NK-92 (cell line): ENCODE data around the gene CYP4F22.
"Not testable (repeated sequence)": the region's sequence is repeated elsewhere in the genome, so short reads cannot be mapped to it uniquely, and the experiment has no call there.

ENCODE experiments used
- DNase-seq: peaks from one replicate; lab custom pipeline; 2025; ENCODE audit not compliant: unreplicated experiment; lab: John Stamatoyannopoulos, UW

The CYP4F22 gene

DNA sequence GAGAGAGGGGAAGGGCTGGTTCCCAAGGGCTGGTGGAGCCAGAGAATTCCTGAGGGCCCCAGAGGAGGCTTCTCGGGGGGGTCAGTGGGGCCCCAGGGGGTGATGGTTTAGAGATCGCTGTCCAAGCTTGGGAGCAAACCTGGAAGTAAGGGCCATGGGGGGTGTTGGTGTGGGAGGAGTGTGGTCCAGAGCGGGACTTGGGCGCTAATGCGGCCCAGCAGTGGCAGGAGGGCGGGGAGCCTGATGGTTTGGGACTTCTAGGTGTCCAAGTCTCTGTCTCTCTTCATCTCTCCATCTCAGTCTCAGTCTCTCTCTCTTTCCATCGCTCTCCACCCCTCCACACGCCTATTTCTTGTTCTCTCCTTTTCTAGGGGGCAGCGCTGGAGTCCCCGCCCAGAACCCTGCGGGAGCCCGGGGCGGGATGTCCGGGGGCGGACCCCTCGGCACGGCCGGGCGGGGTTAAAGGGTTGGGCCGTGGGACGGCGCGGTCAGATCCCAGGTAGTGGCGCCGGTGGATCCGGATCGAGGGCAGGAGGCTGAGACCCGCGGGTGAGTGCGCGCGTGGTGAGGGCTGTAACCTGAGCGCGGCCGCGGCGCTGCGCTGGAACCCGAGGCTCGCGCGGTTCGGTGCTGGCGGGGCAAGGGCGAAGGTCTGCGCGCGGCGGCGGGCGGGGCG, at the start of gene CYP4F22:
Gene CYP4F22, plus strand, starts transcription at position 491 of the 676 bp plus-strand sequence. CDS start 16,812 bp downstream, outside the sequence.
- no peak for DNase-seq

DNA sequence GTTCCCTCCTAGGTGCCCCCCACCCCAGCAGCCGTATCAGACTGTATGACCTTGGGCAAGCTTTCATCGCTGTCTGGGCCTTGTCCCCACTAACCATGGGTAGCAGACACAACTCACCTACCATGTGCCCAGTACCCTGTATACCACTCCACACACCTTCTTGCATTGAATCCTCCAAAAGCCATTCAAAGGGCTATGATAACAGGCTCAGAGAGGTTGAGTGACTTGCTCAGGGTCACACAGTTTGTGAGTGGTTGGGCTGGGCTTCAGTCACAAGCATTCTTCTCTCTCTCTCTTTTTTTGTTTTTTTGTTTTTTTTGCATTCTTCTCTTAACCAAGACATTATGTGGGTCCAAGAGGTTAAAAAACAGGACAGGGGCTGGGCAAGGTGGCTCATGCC, 46.6 kb upstream of the CYP4F22 start:
- DNase-seq: no peak

DNA sequence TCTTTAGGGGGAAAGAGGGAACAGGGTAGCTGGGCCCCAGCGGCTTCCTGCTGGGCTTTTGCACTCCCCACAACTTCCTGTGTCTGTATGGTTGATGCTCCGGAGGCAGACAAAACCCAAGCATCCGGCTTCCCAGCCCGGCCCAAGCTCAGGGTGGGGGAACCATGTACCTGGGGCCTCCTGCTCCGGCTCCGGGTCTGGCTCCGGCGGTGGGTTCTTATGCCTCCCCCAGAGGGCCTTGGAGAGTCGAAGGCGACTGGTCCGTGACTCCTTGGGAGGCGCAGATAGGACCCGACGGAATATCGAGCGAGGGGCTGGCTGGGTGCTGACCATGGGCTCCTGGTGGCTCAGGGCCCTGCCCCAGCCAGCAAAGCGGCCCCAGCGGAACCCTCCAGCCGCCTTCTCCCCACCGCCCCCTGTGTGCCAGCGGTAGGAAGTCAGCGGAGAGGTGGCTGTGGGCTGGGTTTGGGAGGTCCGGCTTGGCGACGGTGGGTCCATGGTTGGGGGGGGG, 44.4 kb upstream of the CYP4F22 start:
- DNase-seq: no peak

DNA sequence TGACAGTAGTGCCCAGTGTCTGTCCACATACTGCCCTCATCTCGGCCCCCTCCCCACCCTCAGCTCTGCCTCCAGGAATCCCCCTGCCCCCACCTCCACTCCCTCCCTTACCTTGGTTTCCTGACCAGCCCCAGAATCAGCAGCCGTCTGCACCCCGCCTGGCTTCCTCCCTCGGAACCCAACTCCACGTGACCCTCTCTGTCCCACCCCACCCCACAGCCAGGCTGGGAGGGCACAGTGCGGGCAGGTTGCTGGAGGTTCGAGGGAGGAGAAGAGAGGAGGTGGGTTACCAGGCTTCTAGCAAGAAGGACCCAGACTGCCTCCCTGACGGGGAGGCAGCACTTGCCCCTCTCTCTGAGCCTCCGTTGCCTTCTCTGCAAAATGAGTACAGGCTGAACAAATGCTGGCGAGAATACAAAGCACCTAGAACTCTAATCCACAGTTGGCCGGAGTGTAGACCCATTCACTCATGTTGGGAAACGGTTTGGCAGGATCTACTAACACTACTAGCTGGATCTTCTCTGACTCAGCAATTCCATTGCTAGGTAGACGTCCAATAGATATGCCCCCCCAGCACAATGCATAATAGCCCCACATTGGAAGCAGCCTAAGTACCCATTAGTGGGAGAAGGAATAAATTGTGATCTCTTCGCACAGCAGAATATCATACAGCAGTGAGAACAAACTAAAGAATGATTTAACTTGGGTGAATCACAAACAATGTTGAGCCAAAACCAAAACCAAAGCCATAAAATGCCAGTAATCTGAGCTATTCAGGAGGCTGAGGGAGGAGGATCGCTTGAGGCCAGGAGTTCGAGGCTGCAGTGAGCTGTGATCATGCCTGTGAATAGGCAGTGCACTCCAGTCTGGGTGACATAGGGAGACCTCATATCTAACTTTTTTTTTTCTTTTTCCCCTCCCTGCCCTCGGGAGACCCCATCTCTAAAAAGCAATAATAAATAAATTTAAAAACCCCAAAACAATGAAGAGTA, 43.6 kb upstream of the CYP4F22 start, which contains the start of gene RASAL3:
Gene RASAL3, minus strand, starts transcription at position 151 of the 992 bp plus-strand sequence. CDS start 186 bp downstream, outside the sequence.
- no peak for DNase-seq

DNA sequence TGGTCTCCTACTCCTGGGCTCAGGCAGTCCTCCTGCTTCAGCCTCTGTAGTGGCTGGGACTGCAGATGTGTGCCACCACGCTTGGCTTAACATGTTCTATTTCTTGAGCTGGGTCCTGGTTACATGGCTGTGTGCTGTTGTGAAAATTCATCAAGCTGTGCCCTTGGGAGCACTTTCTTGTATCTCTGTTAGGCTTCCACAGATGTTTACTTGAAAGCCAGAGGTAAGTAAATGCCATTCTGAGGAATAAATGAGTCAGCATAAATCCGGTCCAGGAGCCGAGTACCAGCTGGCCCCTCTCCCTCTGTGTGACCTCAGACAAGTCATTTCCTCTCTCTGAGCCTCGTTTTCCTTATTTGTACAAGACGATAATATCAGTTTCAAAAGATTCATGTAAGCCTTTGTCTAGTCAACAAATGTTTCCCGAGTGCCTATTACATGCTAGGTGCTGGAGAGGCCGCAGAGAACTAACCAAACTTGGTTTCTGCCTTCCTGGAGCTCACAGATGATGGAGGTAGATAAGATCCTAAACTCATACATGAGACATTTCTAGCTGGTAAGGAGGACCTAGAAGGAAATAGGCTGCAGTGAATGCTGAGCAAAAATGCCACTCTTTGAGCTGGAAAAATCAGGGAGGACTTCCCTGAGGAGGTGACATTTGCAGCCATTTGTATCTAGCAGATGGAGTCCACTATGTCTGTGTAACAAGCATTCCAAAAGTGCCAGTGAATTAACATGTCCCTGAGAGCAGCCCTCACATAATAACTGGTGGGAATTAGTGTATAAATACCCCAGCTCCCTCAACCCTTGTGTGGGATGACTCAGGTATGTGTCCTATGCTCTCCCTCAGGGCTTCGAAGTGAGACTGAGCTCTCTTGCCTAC, 41.2 kb upstream of the CYP4F22 start:
- no peak for DNase-seq

DNA sequence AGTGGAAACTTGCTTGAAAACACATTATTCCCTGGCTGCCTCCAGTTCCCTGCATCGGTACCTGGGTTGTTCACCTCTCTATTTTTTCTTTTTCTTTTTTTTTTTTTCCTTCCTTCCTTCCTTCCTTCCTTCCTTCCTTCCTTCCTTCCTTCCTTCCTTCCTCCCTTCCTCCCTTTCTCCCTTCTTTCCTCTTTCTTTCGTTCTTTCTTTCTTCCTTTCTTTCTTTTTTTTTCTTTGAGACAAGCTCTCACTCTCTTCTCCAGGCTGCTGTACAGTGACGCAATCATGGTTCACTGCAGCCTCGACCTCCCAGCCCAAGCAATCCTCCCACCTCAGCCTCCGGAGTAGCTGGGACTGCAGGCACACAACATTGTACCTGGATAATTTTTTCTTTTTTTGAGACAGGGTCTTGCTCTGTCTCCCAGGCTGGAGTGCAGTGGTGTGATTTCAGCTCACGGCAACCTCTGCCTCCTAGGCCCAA, 40.6 kb upstream of the CYP4F22 start:
- no peak for DNase-seq

DNA sequence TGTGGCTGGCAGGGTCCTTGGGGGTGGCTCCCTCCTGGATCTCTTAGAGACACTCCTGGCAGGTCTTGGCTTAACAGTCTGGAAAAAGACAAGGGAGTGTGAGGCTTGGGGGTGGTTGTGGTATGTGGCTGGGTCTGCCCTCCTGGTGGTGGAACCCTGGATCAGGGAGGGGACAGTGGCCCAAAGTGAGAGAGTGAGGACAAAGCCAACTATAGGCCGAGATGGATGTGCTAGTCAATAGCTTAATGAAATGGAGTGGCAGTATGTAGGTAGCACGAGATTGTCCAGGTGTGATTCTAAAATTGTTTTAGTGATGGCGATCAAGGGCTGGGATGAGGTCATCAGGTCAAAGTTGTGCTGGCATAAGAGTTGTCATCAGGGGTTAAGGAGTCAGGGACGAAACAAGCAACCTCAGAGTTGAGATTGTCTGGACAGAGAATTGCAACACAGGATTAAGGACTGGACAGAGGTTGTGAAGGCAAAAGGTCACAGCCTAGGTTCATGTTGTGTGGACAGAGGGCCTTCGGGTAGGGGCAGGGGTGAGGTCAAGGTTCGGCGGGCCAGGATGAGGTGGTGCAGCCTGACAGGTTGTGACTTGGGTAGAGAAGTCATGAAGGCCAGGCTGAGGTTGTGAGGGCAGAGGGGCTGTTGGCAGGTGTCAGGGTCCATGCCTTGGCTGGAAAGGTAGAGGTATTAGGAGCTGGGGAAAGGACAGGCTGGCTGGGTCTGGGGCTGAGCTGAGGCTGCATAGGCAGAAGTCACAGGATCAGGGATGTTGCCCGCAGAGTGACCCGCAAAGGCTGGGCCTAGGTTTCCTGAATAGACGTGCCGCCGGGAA, 39.4 kb upstream of the CYP4F22 start:
- DNase-seq: no peak

DNA sequence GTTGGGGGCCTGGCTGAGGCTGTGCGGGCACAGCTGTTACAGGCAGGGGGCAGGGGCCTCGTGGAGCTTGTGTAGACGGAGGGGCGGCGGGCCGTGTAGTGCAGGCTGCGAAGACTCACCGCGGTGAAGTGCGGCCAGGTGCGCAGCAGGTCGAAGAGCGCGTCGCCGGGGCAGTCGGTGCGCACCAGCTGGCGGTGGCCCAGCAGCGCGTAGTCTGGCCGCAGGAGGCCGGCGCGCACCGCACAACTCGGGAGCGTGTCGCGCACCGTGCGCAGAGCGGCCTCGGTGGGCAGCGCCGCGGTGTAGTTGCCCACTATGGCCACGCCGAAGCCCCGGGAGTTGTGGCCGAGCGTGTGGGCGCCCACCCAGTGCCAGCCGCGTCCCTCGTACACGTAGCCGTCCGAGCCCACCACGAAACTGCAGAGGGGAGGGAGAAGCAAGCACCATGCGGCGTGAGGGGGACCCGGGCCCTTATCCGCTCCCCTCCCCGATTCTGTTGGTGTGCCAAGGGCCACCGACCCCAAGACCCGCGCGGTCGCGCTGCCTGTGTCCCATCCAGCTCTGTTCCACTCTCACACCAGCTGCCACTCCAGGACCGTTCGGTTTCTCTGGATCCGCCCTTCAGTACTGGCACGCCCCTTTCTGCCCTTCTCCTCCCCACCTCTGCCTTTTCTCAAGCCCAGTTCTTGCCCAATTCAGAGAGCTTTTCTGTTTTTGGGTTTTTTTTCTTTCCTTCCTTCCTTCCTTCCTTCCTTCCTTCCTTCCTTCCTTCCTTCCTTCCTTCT, 38.6 kb upstream of the CYP4F22 start:
- no peak for DNase-seq

DNA sequence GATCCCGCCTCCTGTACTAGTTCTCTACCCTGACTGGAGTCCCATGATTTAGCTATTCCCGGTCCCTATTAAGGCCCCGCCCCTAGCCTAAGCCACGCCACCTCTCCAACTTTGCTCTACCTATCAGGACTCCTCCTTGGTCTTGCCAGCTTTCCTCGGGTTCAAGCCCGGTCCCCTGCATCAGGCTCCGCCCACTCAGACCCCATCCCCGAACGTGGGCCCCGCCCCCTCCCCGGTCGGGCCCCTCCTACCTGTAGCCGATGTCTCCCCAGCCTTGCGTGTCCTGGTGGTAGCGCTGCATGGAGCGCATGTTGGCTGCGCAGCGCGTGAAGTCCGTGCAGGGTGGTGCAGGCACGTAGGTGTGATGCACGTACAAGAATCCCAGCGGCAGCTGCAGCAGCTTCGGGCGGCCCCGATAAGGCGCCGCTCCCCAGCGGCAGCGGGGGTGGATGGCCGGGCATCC, 36.7 kb upstream of the CYP4F22 start:
- no peak for DNase-seq

DNA sequence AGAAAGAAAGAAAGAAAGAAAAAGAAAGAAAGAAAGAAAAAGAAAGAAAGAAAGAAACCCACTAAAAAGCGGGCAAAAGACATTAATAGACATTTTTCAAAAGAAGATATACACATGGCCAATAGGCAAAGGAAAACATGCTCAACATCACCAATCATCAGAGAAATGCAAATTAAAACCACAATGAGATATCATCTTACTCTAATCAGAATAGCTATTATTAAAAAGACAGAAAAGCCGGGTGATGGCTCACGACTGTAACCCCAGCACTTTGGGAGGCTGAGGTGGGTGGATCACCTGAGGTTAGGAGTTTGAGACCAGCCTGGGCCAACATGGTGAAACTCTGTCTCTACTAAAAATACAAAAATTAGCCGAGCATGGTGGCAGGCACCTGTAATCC, 34.5 kb upstream of the CYP4F22 start:
- not testable (repeated sequence) for DNase-seq

DNA sequence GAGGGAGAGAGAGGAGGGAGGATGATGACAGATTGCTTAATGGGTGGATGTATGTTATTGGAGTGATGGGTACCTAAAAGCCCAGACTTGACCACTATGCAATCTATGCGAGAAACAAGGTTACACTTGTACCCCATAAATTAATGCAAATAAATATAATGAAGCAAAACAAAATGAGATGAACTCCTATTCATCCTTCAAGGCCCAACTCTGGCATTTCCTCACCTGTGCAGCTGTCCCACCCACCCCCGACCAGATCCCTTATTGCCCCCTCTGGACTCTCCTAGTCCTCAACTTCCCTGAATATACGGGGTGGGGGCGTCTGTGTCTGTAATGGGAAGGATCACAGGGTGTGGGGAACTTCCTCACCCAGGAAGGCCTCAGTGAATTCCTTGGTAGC, 33.2 kb upstream of the CYP4F22 start:
- DNase-seq: no peak

DNA sequence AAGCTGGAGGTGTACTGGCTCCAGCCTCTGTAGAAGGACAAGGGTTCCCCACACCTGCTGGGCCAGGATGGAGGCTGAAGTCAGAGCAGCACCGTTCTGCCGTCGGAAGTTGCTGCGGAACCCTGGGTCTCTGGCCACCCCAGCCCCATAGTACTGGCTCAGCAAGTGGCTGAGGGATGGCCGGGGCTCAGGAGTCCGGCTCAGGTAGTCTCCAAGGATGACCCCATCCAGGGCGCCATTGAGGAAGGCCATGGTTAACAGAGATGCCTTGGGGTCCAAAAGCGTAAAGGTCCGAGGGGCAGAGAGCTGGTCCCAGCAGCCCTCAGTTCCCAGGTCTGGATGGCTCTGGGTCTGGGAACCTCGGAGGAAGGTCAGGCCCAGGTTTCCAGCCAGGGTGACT, 32.7 kb upstream of the CYP4F22 start:
- no peak for DNase-seq

DNA sequence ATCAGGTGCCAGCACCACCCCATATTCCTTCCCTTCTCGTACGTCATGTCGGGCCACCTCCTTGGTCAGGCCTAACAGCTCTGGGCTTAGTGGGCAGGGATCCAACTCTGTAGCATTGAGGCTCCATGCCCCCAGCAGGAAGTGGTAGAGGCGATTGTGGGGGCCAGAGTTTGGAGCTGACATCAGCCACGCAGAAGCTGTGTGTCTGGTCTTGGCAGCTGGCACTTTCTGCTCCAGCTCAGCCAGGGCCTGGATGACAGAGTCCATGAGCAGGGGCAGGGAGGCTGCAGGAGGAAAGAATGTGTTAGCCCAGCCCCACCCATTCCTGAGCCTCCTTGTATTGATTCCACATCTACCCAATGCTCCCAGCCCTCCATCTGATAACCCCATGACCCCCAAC, 32.0 kb upstream of the CYP4F22 start:
- no peak for DNase-seq

DNA sequence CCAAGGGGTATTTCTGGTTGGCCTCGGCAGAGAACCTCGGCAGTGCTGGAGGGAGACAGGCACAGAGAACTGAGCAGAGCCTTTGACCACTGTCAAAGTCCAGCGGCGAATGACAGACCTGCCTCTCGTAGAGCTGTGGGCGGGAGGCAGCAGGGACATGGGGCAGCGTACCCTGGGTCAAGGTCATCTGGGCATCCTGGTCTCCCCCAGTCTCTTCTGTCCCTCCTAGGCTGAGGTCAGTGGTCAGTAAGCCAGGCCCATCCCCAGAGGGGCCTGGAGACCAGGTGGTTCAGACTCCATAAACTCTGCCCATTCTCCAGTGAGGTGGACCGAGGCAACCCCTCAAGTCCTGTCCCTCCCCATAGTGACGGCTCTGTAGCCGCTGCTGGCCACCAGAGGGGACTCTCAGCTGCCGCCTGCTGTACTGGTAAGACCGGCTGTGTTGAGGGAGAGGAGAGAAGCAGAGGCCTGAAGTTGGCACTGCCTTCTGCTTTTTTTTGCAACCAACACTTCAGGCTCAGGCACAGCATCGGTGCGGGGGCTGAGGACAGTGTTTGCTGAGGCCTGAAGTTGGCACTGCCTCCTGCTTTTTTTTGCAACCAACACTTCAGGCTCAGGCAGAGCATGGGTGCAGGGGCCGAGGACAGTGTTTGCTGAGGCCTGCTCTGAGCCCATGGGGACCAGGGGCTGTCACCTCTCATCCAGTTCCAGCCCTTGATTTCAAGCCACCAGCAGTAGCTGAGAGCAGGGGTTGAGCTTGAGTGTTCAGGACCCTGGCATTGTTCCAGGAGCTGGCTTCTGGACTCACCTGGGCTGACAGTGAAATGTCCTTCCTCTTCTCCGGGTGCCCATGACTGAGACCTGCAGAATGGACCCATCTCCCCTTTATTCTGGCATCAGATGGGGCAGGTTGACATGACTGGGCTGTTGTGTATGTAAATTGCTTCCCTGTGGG, 28.7 kb upstream of the CYP4F22 start, which contains the start of gene PGLYRP2:
Gene PGLYRP2, minus strand, starts transcription at position 111 of the 955 bp plus-strand sequence. CDS start 130 bp downstream, outside the sequence.
- DNase-seq: no peak

DNA sequence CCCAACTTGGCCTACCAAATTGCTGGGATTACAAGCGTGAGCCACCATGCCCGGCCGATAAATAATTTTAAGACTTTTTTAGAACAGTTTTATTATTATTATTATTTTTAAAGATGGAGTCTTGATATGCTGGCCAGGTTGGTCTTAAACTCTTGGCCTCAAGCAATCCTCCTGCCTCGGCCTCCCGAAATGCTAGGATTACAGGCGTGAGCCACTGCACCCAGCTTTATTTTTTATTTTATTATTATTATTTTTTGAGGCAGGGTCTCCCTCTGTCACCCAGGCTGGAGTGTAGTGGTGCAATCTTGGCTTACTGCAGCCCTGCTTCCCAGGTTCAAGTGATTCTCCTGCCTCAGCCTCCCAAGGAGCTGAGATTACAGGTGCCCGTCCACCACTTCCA, 27.3 kb upstream of the CYP4F22 start:
- DNase-seq: not testable (repeated sequence)

DNA sequence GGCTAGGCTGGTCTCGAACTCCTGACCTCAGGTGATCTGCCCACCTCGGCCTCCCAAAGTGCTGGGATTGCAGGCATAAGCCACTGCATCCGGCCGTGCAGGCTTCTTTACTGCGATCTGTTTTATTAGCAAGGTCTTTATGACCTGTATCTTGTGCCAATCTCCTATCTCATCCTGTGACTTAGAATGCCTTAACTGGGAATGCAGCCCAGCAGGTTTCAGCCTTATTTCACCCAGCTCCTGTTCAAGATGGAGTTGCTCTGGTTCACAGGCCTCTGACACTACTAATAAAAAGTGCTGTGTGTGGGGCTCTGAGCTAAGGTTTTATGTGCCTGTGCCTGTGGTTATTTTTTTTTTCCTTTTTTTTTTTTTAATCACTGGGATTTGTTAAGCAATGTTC, 22.6 kb upstream of the CYP4F22 start:
- DNase-seq: not testable (repeated sequence)

DNA sequence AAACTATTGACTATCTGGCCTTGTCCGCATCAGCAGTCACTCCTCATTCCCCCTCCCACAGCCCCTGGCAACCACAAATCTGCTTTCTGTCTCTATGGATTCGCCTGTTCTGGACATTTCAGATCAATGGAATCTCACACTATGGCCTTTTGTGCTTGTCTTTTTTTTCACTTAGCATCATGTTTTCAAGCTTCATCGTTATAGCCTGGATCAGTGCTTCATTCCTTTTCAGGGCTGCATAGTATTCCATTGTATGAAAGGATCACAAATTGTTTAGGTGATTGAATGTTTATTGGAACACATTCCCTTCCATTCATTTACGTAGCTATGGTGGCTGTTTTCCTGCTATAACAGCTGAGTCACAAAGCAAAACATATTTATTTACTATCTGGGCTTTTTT, 21.3 kb upstream of the CYP4F22 start:
- DNase-seq: no peak
